A549 (cell line): ENCODE measurements around the gene ARAP3.

Source experiments
- EP300 ChIP-seq, 2 experiments: fragments of >200 bp; sonication (Bioruptor Twin); formaldehyde crosslinking; IDR thresholded peaks; 2 replicates in 1 of 2; 3 replicates in 1 of 2; pipeline ENCODE4 v1.6.1; 2016 to 2017
- TF ChIP-seq, protein P1 (sequence below): fragments of 450-650 bp; IDR thresholded peaks from 2 replicates; pipeline ENCODE4 v1.6.1; 2014; ENCODE audit warnings: antibody characterized with exemption

DNA sequence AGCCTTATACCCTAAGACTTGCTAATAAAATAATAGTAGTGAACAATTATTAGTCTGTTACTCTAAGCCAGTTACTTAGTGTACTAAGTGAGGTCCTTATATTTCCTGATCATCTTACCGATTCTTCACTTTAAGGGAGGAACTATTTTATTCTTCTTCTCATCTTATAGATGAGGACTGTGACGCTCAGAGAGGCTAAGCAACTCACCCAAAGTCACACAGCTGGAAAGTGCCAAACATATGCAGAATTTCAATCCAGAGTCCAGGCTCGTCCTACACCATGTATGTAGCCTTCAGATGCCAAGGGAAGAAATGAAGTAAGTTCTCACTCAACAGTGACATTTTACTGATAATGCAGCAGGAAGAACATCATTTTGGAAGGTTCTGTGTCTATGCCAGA is 34.4 kb upstream of the ARAP3 start:
- TF ChIP-seq EP300 (IDR thresholded peaks at IDR 0.05) = no peak
- TF ChIP-seq, protein P1, sequence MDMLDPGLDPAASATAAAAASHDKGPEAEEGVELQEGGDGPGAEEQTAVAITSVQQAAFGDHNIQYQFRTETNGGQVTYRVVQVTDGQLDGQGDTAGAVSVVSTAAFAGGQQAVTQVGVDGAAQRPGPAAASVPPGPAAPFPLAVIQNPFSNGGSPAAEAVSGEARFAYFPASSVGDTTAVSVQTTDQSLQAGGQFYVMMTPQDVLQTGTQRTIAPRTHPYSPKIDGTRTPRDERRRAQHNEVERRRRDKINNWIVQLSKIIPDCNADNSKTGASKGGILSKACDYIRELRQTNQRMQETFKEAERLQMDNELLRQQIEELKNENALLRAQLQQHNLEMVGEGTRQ = no peak
